Measurements from ENCODE around the gene DGUOK. TPM values are rescaled to one million over a fixed set of nuclear protein-coding genes. Genes with fewer than 3 reads are reported as not detected.

Gene DGUOK
- polyA plus RNA-seq, 5 donors, result 56.5 to 69.8 (median 65.2) TPM

Other genes with a start within 250 kb of the DGUOK start
- gene TPRKB, start 189.5 kb upstream of the DGUOK start, polyA plus RNA-seq (ENCODE audit: insufficient read depth in 1 of 5, insufficient read length in 5 of 5, low replicate concordance in 1 of 5), result 10 to 100 TPM; 64.9 to 92.0 (median 75.2) TPM
- gene DUSP11, start 146.8 kb upstream of the DGUOK start, polyA plus RNA-seq (ENCODE audit: insufficient read depth in 1 of 5, insufficient read length in 5 of 5, low replicate concordance in 1 of 5), result 10 to 100 TPM; 29.3 to 43.1 (median 31.5) TPM
- not detected for gene C2orf78, start 142.7 kb upstream of the DGUOK start, polyA plus RNA-seq (ENCODE audit: insufficient read depth in 1 of 5, insufficient read length in 5 of 5, low replicate concordance in 1 of 5)
- gene STAMBP, start 97.9 kb upstream of the DGUOK start, polyA plus RNA-seq (ENCODE audit: insufficient read depth in 1 of 5, insufficient read length in 5 of 5, low replicate concordance in 1 of 5), result 10 to 100 TPM; 48.0 to 59.2 (median 57.3) TPM
- 100 to 1,000 TPM in 1 of 5 donors, 10 to 100 TPM in 4; 24.3 to 110 (median 50.0) TPM for gene ACTG2, start 33.9 kb upstream of the DGUOK start, polyA plus RNA-seq (ENCODE audit: insufficient read depth in 1 of 5, insufficient read length in 5 of 5, low replicate concordance in 1 of 5)
- gene TET3, start 58.0 kb downstream of the DGUOK start, polyA plus RNA-seq (ENCODE audit: insufficient read depth in 1 of 5, insufficient read length in 5 of 5, low replicate concordance in 1 of 5), result 10 to 100 TPM; 15.9 to 22.9 (median 17.5) TPM
- gene BOLA3, start 221.0 kb downstream of the DGUOK start, polyA plus RNA-seq (ENCODE audit: insufficient read depth in 1 of 5, insufficient read length in 5 of 5, low replicate concordance in 1 of 5), result 10 to 100 TPM; 16.9 to 26.8 (median 21.6) TPM